Measurements from ENCODE around the gene VWA5A. TPM values are rescaled to one million over a fixed set of nuclear protein-coding genes. Genes with fewer than 3 reads are reported as not detected.
A peak's percentile ranks its signal among the peaks of the same experiment; 100 is the strongest.

VWA5A gene
- total and polyA plus RNA-seq, 9 of the 15 experiments (the other 6 are each of a cell fraction or from before 2014, with no cell fraction given), result 4.6 to 19.7 (median 6.9) TPM

DNA sequence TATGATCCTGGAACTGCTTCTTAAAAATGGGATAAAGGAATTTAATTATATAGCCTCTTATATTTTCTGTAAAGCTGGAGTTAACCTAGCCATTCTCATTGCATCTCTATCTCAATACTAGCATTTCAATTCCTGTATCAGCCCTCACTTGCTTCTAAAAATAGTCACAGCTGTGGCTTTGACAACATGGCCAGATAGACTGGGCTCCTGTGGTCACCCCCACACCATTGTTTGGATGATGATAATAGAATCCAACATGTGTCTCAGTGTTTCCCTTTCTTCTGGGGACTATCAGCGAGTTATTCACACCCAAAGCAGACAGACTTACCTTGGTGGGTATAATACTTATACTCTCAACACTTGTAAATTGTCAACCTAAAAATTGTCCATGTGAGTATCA, 6.9 kb downstream of the VWA5A start:
- 0% methylated on average over 1 of the region's 1 CpG for WGBS (ENCODE audit: insufficient coverage, low coverage, missing lambda C conversion rate)
- no TSS peak for BruUV-seq (replicated peaks)
- intact Hi-C loops (cut with micrococcal nuclease) (no loop called here), in situ Hi-C loops (cut with MboI) (no loop called here)
- Histone ChIP-seq H4K20me1 (replicated peaks; ENCODE audit: control insufficient read depth, insufficient read depth, low read length) (no peaks in the 10 kb centered on the region), H3K9ac (ENCODE audit: insufficient read depth in 1 of 2, low read depth in 2 of 2, low read length in 2 of 2) (no peak overlapping the region), H3K27ac (ENCODE audit: extremely low read depth, low read depth, low read length) (no peak overlapping the region), H3K4me3 (no peak overlapping the region), H3K4me1 (replicated peaks in 1 of 2; ENCODE audit: control insufficient read depth in 2 of 2, insufficient read depth in 2 of 2, low read length in 2 of 2) (peaks cover 0 to 12% of the 10 kb centered on the region in 2 experiments; a peak in 2 of 5 replicates), H3K4me2 (ENCODE audit: insufficient read depth, low read length) (peak overlapping the region; percentile 13; the same call in 1 of the 2 replicates), H3K9me1 (ENCODE audit: control insufficient read depth, insufficient read depth, low read length) (no peaks in the 10 kb centered on the region), H3K9me3 (replicated peaks; ENCODE audit: control insufficient read depth, insufficient read depth, low read depth, low read length) (no peaks in the 10 kb centered on the region), H3K27me3 (ENCODE audit: control insufficient read depth in 2 of 2, insufficient read depth in 2 of 2, low read length in 2 of 2) (no peaks in the 10 kb centered on the region), H3K79me2 (ENCODE audit: control insufficient read depth, insufficient read depth, low read length) (no peaks in the 10 kb centered on the region), H2AFZ (ENCODE audit: low read depth, low read length) (0 out of 2 replicates have a peak overlapping the region, but pooled peaks have one; percentile 24), H3K36me3 (ENCODE audit: control insufficient read depth, insufficient read depth, low read length) (peaks cover 4% of the 10 kb centered on the region; the same call in 1 of the 3 replicates)
- ChIA-PET CTCF (ENCODE audit: low intra/inter-chr PET ratio) (no interaction called here), POLR2A (interaction anchor here (1.6 to 3.0 kb wide), 2 partner anchors 11 to 50 kb away, joined by 3 to 7 read pairs; no protein-coding TSS in a partner anchor)
- FAIRE-seq, result peak; percentile 62
- DNase-seq (ENCODE audit: extremely low read depth in 1 of 4, low spot score in 3 of 4), result peak in 2 of 4 experiments; percentile 59 to 79
- peak; percentile 79 for ATAC-seq
- TF ChIP-seq SMAD1 (IDR thresholded peaks at IDR 0.05; ENCODE audit: low read depth, low read length, partially characterized antibody), result no peak
- TF ChIP-seq, protein P1, sequence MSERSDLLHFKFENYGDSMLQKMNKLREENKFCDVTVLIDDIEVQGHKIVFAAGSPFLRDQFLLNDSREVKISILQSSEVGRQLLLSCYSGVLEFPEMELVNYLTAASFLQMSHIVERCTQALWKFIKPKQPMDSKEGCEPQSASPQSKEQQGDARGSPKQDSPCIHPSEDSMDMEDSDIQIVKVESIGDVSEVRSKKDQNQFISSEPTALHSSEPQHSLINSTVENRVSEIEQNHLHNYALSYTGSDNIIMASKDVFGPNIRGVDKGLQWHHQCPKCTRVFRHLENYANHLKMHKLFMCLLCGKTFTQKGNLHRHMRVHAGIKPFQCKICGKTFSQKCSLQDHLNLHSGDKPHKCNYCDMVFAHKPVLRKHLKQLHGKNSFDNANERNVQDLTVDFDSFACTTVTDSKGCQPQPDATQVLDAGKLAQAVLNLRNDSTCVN (CRISPR knock-in tag; IDR thresholded peaks at IDR 0.05), result no peak
- peak in 1 of 2 experiments; percentile 43; a peak in 1 of 4 replicates for TF ChIP-seq RCOR1 (IDR thresholded peaks at IDR 0.05; ENCODE audit: borderline replicate concordance in 1 of 2, low read depth in 2 of 2, low read length in 2 of 2)
- TF ChIP-seq, protein P2, sequence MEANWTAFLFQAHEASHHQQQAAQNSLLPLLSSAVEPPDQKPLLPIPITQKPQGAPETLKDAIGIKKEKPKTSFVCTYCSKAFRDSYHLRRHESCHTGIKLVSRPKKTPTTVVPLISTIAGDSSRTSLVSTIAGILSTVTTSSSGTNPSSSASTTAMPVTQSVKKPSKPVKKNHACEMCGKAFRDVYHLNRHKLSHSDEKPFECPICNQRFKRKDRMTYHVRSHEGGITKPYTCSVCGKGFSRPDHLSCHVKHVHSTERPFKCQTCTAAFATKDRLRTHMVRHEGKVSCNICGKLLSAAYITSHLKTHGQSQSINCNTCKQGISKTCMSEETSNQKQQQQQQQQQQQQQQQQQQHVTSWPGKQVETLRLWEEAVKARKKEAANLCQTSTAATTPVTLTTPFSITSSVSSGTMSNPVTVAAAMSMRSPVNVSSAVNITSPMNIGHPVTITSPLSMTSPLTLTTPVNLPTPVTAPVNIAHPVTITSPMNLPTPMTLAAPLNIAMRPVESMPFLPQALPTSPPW (CRISPR knock-in tag; IDR thresholded peaks at IDR 0.05), result peak; percentile 53
- no peak for TF ChIP-seq ZKSCAN1 (IDR thresholded peaks at IDR 0.05; ENCODE audit: low read depth, low read length)
- TF ChIP-seq, protein P3, sequence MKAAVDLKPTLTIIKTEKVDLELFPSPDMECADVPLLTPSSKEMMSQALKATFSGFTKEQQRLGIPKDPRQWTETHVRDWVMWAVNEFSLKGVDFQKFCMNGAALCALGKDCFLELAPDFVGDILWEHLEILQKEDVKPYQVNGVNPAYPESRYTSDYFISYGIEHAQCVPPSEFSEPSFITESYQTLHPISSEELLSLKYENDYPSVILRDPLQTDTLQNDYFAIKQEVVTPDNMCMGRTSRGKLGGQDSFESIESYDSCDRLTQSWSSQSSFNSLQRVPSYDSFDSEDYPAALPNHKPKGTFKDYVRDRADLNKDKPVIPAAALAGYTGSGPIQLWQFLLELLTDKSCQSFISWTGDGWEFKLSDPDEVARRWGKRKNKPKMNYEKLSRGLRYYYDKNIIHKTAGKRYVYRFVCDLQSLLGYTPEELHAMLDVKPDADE (conservative IDR thresholded peaks at IDR 0.05; ENCODE audit: control insufficient read depth, low read depth, low read length), result no peak
- no peak for TF ChIP-seq ZNF134 (CRISPR knock-in tag; conservative IDR thresholded peaks at IDR 0.05)
- TF ChIP-seq ESRRB (CRISPR knock-in tag; IDR thresholded peaks at IDR 0.05; ENCODE audit: borderline replicate concordance), result no peak
- TF ChIP-seq, protein P4, sequence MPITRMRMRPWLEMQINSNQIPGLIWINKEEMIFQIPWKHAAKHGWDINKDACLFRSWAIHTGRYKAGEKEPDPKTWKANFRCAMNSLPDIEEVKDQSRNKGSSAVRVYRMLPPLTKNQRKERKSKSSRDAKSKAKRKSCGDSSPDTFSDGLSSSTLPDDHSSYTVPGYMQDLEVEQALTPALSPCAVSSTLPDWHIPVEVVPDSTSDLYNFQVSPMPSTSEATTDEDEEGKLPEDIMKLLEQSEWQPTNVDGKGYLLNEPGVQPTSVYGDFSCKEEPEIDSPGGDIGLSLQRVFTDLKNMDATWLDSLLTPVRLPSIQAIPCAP (CRISPR knock-in tag; IDR thresholded peaks at IDR 0.05; ENCODE audit: borderline replicate concordance), result no peak
- TF ChIP-seq, protein P5, sequence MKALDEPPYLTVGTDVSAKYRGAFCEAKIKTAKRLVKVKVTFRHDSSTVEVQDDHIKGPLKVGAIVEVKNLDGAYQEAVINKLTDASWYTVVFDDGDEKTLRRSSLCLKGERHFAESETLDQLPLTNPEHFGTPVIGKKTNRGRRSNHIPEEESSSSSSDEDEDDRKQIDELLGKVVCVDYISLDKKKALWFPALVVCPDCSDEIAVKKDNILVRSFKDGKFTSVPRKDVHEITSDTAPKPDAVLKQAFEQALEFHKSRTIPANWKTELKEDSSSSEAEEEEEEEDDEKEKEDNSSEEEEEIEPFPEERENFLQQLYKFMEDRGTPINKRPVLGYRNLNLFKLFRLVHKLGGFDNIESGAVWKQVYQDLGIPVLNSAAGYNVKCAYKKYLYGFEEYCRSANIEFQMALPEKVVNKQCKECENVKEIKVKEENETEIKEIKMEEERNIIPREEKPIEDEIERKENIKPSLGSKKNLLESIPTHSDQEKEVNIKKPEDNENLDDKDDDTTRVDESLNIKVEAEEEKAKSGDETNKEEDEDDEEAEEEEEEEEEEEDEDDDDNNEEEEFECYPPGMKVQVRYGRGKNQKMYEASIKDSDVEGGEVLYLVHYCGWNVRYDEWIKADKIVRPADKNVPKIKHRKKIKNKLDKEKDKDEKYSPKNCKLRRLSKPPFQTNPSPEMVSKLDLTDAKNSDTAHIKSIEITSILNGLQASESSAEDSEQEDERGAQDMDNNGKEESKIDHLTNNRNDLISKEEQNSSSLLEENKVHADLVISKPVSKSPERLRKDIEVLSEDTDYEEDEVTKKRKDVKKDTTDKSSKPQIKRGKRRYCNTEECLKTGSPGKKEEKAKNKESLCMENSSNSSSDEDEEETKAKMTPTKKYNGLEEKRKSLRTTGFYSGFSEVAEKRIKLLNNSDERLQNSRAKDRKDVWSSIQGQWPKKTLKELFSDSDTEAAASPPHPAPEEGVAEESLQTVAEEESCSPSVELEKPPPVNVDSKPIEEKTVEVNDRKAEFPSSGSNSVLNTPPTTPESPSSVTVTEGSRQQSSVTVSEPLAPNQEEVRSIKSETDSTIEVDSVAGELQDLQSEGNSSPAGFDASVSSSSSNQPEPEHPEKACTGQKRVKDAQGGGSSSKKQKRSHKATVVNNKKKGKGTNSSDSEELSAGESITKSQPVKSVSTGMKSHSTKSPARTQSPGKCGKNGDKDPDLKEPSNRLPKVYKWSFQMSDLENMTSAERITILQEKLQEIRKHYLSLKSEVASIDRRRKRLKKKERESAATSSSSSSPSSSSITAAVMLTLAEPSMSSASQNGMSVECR (CRISPR knock-in tag; IDR thresholded peaks at IDR 0.05), result no peak
- peak; percentile 73 for TF ChIP-seq CBFA2T2 (conservative IDR thresholded peaks at IDR 0.05)
- no peak for TF ChIP-seq NFRKB (IDR thresholded peaks at IDR 0.05; ENCODE audit: low read depth)
- no peak for TF ChIP-seq KAT8 (IDR thresholded peaks at IDR 0.05; ENCODE audit: low read depth)

All from K562 (cell line).